Liver (tissue), 3 donors: ENCODE data around the gene TM9SF2.

Experiments used
- ATF3 ChIP-seq: IDR thresholded peaks from 2 replicates; pipeline ENCODE4 v1.6.1; 2016; ENCODE audit warnings: antibody characterized with exemption
- CTCF ChIP-seq: fragments of 150-350 bp; IDR thresholded peaks from 2 replicates; pipeline ENCODE4 v1.5.1; 2017; ENCODE audit warnings: improper control_type of control experiment, low read depth, low read length; ENCODE audit not compliant: missing input control
- EGR1 ChIP-seq, 2 donors: IDR thresholded peaks; 2 replicates each; pipeline ENCODE4 v1.6.1; 2016 to 2018; ENCODE audit warnings: antibody characterized with exemption in 2 of 2, low read depth in 2 of 2
- FOXA2 ChIP-seq: IDR thresholded peaks from 2 replicates; pipeline ENCODE4 v1.6.1; 2016; ENCODE audit warnings: antibody characterized with exemption
- JUND ChIP-seq, 2 donors: IDR thresholded peaks; 2 replicates each; pipeline ENCODE4 v1.6.1; 2016; ENCODE audit warnings: antibody characterized with exemption in 2 of 2
- NR2F2 ChIP-seq: IDR thresholded peaks from 2 replicates; pipeline ENCODE4 v1.6.1; 2016; ENCODE audit warnings: antibody characterized with exemption
- RAD21 ChIP-seq, 2 donors: IDR thresholded peaks; 2 replicates each; pipeline ENCODE4 v1.6.1; 2016; ENCODE audit warnings: antibody characterized with exemption in 2 of 2, mild to moderate bottlenecking in 2 of 2
- REST ChIP-seq: IDR thresholded peaks from 2 replicates; pipeline ENCODE4 v1.6.1; 2016; ENCODE audit warnings: antibody characterized with exemption, mild to moderate bottlenecking
- RXRA ChIP-seq, 2 donors: IDR thresholded peaks; 2 replicates each; pipeline ENCODE4 v1.6.1; 2017 to 2018; ENCODE audit warnings: antibody characterized with exemption in 2 of 2, mild to moderate bottlenecking in 1 of 2
- SP1 ChIP-seq: IDR thresholded peaks from 2 replicates; pipeline ENCODE4 v1.6.1; 2018; ENCODE audit warnings: antibody characterized with exemption, mild to moderate bottlenecking
- YY1 ChIP-seq: IDR thresholded peaks from 2 replicates; pipeline ENCODE4 v1.6.1; 2016; ENCODE audit warnings: antibody characterized with exemption, mild to moderate bottlenecking
- donor health status: healthy.
- donor health status: healthy.

- TF ChIP-seq CTCF (no peak), ATF3 (no peak), FOXA2 (no peak), RAD21 (IDR thresholded peaks at IDR 0.05) (no peak), NR2F2 (no peak), RXRA (IDR thresholded peaks at IDR 0.05) (no peak), REST (no peak), YY1 (no peak), SP1 (no peak), JUND (IDR thresholded peaks at IDR 0.05) (no peak), EGR1 (IDR thresholded peaks at IDR 0.05; ENCODE audit: low read depth in 2 of 2) (no peak)
These were observed 46.6 kb upstream of the TM9SF2 start for GRCh38 chr13:99454518-99455183.
